HCEC 1CT (cell line): ENCODE data around the gene CCRL2.
A peak's percentile ranks its signal among the peaks of the same experiment; 100 is the strongest.

Experiments used
- DNase-seq: peaks from one replicate; pipeline ENCODE4 v3.0.0-alpha.2; 2017

The CCRL2 gene

DNA sequence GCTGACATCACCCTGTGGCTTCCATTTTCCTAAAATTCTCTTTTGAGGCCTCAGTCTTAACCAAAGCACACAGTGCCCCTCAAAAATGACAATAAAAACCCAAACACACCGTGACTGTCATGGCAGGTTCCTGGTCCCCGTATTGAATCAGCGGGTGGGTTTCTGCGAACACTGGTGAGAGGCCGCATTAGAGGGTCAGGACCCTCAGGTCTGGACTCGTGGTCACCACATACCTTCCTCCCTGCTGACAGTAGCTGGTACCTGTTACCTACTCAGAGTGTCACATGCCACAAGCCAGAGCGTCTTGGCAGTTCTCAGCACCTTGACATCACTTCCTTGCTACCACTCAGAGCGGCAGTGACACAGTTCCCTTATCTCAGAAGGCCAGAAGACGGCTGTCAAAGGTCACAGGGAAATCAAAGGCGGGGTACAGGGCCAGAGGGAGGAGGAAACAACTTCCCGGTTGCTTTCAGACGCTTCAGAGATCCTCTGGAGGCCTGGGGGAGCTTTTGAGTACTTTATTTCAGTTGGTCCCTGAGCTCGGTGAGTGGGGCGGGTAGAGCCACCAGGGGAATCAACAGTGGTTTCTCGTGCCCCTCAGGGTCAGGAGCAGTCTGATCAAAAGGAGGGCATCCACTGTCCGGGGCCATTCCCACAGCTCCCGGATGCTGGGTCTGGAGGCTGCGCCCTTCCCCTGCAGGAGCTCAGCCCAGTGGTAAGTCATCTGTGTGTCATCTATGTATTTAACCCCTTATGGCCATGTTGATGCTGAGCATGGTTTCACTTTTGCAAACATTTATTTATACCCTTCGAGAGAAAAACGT, at the start of gene CCRL2, which contains the start of gene CCR5AS:
Gene CCRL2, plus strand, starts transcription at position 472 of the 824 bp plus-strand sequence. CDS start 821 bp downstream, outside the sequence.
Gene CCR5AS, minus strand, starts transcription at position 279 of the 824 bp plus-strand sequence.
- DNase-seq: peak; percentile 68

DNA sequence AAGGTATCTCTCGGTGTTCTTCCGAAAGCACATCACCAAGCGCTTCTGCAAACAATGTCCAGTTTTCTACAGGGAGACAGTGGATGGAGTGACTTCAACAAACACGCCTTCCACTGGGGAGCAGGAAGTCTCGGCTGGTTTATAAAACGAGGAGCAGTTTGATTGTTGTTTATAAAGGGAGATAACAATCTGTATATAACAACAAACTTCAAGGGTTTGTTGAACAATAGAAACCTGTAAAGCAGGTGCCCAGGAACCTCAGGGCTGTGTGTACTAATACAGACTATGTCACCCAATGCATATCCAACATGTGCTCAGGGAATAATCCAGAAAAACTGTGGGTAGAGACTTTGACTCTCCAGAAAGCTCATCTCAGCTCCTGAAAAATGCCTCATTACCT, 48.6 kb upstream of the CCRL2 start:
- DNase-seq: no peak

GRCh38 chr3:46359733-46360493, 47.1 kb upstream of the CCRL2 start:
- peak; percentile 50 for DNase-seq

DNA sequence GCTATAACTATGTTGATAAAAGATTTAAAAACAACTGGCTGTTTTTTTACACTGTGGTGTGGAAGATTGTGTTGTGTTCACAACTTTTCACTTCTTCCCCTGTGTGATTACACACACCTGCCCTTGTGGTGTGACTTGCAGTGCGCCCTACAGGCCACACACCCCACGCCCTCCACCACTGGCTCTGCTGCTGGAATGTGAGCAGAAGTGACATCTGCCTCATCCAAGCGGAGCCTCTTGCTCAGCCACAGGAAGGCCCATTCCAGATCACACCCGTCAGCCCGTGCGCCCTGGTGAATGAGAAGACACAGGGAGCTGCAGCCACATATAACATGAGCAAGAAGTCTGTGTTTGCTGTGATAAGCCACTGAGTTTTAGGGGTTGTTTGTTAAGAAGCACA, 46.2 kb upstream of the CCRL2 start:
- no peak for DNase-seq

DNA sequence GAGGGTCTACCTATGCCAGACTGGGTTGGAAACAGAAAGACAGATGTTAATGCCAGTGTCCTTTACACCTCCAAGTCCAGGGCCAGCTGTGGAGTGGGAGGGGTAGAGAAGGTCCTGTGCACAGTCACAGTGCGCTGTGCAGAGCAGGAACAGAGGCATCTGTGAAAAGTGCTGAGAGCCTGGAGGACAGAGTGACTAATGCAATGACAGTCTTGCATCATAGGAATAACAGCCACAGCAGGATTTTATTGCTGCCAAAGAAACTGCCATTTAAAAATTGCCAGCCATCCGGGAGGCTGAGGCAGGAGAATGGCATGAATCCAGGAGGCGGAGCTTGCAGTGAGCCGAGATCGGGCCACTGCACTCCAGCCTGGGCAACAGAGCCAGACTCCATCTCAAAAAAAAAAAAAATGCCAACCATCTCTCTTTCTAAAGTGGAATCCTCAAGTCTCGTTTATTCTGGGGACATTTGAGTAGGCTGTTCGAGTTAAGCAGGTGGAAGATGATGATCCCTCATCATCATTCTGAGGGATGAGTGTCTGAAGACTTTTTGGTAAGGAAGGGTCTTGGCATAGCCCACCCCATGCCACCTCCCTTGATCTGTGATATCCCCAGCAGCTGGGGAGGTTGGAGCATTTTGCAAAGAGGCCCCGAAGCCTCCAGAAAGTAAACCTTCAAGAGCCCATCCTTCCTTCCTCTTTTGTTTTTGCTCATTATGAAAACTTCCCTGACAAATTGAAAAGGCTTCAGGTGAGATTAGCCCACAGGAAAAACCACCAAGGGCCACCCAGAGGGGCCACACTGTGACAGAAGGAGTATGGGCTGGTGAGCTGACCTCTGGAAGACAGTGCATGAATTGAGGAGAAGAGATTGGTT, 45.4 kb upstream of the CCRL2 start:
- DNase-seq: no peak

DNA sequence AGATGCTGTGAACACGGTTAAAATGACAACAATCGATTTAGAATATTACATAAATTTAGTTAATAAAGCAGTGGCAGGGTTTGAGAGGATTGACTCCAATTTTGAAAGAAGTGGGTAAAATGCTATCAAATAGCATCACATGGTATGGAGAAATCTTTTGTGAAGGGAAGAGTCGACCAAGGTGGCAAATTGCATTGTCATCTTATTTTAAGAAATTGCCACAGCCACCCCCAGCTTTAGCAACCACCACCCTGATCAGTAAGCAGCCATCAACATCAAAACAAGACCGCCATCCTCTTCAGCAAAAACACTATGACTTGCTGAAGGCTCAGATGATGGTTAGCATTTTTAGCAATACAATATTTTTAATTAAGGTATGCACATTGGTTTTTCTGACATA, 42.0 kb upstream of the CCRL2 start:
- no peak for DNase-seq

- no peak for DNase-seq
These were observed 41.1 kb upstream of the CCRL2 start for GRCh38 chr3:46365737-46366524.

DNA sequence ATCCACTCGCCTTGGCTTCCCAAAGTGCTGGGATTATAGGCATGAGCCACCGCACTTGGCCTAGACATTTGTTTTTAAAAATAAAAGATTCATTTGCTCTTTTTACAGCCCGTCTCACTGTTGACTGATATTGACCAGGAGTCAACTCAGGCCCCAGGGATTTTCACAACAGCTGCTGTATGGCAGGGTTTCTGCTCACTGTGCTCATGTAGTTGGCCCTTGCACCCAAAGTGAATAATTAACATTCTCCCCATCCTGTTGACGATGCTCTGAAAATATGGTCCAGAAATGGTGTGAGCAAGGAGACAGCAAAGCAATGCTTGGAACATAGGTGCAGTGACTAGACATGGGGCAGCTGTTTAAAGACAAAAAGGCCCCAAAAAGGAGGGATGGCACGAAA, 39.2 kb upstream of the CCRL2 start:
- DNase-seq: no peak

- peak; percentile 27 for DNase-seq
These were observed 38.5 kb upstream of the CCRL2 start for GRCh38 chr3:46368569-46368968.

DNA sequence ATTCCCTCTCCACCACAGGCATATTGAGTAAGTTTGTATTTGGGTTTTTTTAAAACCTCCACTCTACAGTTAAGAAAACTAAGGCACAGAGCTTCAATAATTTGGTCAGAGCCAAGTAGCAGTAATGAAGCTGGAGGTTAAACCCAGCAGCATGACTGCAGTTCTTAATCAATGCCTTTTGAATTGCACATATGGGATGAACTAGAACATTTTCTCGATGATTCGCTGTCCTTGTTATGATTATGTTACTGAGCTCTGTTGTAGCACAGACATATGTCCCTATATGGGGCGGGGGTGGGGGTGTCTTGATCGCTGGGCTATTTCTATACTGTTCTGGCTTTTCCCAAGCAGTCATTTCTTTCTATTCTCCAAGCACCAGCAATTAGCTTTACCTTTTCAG, 37.9 kb upstream of the CCRL2 start:
- DNase-seq: no peak

DNA sequence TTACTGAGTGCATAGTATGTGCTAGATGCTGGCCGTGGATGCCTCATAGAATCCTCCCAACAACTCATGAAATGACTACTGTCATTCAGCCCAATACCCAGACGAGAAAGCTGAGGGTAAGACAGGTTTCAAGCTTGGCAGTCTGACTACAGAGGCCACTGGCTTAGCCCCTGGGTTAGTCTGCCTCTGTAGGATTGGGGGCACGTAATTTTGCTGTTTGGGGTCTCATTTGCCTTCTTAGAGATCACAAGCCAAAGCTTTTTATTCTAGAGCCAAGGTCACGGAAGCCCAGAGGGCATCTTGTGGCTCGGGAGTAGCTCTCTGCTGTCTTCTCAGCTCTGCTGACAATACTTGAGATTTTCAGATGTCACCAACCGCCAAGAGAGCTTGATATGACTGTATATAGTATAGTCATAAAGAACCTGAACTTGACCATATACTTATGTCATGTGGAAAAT, 37.4 kb upstream of the CCRL2 start:
- DNase-seq: no peak

DNA sequence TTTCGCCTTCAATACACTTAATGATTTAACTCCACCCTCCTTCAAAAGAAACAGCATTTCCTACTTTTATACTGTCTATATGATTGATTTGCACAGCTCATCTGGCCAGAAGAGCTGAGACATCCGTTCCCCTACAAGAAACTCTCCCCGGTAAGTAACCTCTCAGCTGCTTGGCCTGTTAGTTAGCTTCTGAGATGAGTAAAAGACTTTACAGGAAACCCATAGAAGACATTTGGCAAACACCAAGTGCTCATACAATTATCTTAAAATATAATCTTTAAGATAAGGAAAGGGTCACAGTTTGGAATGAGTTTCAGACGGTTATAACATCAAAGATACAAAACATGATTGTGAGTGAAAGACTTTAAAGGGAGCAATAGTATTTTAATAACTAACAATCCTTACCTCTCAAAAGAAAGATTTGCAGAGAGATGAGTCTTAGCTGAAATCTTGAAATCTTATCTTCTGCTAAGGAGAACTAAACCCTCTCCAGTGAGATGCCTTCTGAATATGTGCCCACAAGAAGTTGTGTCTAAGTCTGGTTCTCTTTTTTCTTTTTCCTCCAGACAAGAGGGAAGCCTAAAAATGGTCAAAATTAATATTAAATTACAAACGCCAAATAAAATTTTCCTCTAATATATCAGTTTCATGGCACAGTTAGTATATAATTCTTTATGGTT, 36.1 kb upstream of the CCRL2 start, which contains the start of gene CCR5:
Gene CCR5, plus strand, starts transcription at position 108 of the 680 bp plus-strand sequence. CDS start 1,957 bp downstream, outside the sequence.
- no peak for DNase-seq

DNA sequence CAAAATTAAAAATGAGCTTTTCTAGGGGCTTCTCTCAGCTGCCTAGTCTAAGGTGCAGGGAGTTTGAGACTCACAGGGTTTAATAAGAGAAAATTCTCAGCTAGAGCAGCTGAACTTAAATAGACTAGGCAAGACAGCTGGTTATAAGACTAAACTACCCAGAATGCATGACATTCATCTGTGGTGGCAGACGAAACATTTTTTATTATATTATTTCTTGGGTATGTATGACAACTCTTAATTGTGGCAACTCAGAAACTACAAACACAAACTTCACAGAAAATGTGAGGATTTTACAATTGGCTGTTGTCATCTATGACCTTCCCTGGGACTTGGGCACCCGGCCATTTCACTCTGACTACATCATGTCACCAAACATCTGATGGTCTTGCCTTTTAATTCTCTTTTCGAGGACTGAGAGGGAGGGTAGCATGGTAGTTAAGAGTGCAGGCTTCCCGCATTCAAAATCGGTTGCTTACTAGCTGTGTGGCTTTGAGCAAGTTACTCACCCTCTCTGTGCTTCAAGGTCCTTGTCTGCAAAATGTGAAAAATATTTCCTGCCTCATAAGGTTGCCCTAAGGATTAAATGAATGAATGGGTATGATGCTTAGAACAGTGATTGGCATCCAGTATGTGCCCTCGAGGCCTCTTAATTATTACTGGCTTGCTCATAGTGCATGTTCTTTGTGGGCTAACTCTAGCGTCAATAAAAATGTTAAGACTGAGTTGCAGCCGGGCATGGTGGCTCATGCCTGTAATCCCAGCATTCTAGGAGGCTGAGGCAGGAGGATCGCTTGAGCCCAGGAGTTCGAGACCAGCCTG, 35.3 kb upstream of the CCRL2 start:
- DNase-seq: no peak

GRCh38 chr3:46372492-46373359, 34.3 kb upstream of the CCRL2 start:
- DNase-seq: peak; percentile 60

GRCh38 chr3:46374755-46375154, 32.3 kb upstream of the CCRL2 start:
- no peak for DNase-seq

- DNase-seq: no peak
These were observed 31.8 kb upstream of the CCRL2 start for GRCh38 chr3:46375218-46375617.

GRCh38 chr3:46375814-46376213, 31.2 kb upstream of the CCRL2 start:
- no peak for DNase-seq

GRCh38 chr3:46378426-46378942, 28.6 kb upstream of the CCRL2 start:
- DNase-seq: peak; percentile 59
